ENCODE measurements around the gene WDFY2. TPM values are rescaled to one million over a fixed set of nuclear protein-coding genes. Genes with fewer than 3 reads are reported as not detected.

WDFY2 gene
- total and polyA plus RNA-seq, 2 experiments from 2014 or later, result 11.4 to 24.0 TPM

DNA sequence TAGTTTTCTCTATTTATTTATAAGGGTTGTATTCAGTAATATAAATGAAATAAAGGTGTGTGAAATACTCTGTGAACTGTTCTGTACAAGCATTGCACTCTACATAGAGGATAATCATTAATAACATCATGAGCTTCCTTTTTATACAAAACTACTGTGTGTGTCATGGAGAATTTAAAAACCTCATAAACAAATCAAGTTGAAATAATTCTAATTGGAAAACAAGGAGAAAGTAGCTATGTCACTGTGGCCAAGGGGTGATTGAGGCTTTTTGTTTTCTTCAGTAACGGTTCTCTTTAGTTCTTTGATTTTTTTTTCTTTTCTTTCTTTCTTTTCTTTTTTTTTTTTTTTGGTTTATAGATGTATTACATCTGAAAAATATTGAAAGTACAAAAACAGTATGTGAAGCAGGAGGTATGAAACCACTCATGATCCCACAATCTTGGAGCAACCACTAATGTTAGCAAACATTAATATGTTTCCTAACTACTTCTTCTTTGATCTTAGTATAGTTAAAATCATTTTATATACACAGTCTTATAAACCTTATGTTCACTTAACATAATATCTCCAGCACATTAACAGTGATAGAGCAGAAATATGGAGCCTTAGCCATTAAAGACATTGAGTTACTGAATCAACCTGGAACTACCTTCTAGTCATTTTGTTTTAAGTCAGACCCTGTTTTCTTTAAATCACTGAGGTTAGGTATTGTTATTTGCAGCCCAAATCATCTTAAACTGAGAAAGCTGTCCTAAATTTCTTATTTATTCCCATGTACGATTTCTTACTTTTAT, 45.4 kb downstream of the WDFY2 start:
- no peak overlapping the region for H3K27ac Mint-ChIP-seq

More for the DNA sequence above, 45.4 kb downstream of the WDFY2 start:
- Mint-ChIP-seq H3K4me1 (peaks cover 24% of the 10 kb centered on the region), H3K9me3 (no peaks in the 10 kb centered on the region), H3K36me3 (ENCODE audit: low read depth) (peaks cover 3% of the 10 kb centered on the region; the same call in 2 of the 3 replicates), H3K27me3 (ENCODE audit: insufficient read depth, low read depth, poor library complexity) (peaks cover 8% of the 10 kb centered on the region), H3K4me3 (no peak overlapping the region)
- no peaks in the 10 kb centered on the region; the same call in 1 of the 2 replicates for H4K20me1 ChIP-seq (replicated peaks; ENCODE audit: insufficient read depth)
- H3K9me2 ChIP-seq (ENCODE audit: insufficient read depth), result no peaks in the 10 kb centered on the region
- no peaks in the 10 kb centered on the region for H3K36me3 ChIP-seq (ENCODE audit: insufficient read depth)
- peaks cover 18% of the 10 kb centered on the region for H3K4me1 ChIP-seq (ENCODE audit: insufficient read depth)
- ATAC-seq (no peak), DNase-seq (ENCODE audit: low spot score) (no peak)
- no peak overlapping the region for H3K27ac ChIP-seq (ENCODE audit: low read depth)
- no peaks in the 10 kb centered on the region for H3K27me3 ChIP-seq (ENCODE audit: insufficient read depth)
- no peak overlapping the region for H2AFZ ChIP-seq
- no peaks in the 10 kb centered on the region for H3F3A ChIP-seq (replicated peaks; ENCODE audit: low read depth)
- H3K4me2 ChIP-seq, result no peak overlapping the region
- TF ChIP-seq EZH2phosphoT487 (IDR thresholded peaks at IDR 0.05; ENCODE audit: unreplicated experiment) (no peak), STAT1 (IDR thresholded peaks at IDR 0.05; ENCODE audit: unreplicated experiment) (no peak), POLR2AphosphoS5 (IDR thresholded peaks at IDR 0.05; ENCODE audit: low read depth) (no peak), CREB1 (CRISPR knock-in tag; IDR thresholded peaks at IDR 0.05; ENCODE audit: low read depth) (no peak), NANOG (IDR thresholded peaks at IDR 0.05; ENCODE audit: borderline replicate concordance) (no peak), ZNF331 (CRISPR knock-in tag; IDR thresholded peaks at IDR 0.05; ENCODE audit: low read depth) (no peak), EZH2 (IDR thresholded peaks at IDR 0.05; ENCODE audit: low read depth, unreplicated experiment) (no peak), JUNB (IDR thresholded peaks at IDR 0.05; ENCODE audit: unreplicated experiment) (no peak), ZNF114 (CRISPR knock-in tag; IDR thresholded peaks at IDR 0.05) (no peak)
- TF ChIP-seq, protein P1, sequence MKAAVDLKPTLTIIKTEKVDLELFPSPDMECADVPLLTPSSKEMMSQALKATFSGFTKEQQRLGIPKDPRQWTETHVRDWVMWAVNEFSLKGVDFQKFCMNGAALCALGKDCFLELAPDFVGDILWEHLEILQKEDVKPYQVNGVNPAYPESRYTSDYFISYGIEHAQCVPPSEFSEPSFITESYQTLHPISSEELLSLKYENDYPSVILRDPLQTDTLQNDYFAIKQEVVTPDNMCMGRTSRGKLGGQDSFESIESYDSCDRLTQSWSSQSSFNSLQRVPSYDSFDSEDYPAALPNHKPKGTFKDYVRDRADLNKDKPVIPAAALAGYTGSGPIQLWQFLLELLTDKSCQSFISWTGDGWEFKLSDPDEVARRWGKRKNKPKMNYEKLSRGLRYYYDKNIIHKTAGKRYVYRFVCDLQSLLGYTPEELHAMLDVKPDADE (IDR thresholded peaks at IDR 0.05), result no peak
- TF ChIP-seq, protein P2, sequence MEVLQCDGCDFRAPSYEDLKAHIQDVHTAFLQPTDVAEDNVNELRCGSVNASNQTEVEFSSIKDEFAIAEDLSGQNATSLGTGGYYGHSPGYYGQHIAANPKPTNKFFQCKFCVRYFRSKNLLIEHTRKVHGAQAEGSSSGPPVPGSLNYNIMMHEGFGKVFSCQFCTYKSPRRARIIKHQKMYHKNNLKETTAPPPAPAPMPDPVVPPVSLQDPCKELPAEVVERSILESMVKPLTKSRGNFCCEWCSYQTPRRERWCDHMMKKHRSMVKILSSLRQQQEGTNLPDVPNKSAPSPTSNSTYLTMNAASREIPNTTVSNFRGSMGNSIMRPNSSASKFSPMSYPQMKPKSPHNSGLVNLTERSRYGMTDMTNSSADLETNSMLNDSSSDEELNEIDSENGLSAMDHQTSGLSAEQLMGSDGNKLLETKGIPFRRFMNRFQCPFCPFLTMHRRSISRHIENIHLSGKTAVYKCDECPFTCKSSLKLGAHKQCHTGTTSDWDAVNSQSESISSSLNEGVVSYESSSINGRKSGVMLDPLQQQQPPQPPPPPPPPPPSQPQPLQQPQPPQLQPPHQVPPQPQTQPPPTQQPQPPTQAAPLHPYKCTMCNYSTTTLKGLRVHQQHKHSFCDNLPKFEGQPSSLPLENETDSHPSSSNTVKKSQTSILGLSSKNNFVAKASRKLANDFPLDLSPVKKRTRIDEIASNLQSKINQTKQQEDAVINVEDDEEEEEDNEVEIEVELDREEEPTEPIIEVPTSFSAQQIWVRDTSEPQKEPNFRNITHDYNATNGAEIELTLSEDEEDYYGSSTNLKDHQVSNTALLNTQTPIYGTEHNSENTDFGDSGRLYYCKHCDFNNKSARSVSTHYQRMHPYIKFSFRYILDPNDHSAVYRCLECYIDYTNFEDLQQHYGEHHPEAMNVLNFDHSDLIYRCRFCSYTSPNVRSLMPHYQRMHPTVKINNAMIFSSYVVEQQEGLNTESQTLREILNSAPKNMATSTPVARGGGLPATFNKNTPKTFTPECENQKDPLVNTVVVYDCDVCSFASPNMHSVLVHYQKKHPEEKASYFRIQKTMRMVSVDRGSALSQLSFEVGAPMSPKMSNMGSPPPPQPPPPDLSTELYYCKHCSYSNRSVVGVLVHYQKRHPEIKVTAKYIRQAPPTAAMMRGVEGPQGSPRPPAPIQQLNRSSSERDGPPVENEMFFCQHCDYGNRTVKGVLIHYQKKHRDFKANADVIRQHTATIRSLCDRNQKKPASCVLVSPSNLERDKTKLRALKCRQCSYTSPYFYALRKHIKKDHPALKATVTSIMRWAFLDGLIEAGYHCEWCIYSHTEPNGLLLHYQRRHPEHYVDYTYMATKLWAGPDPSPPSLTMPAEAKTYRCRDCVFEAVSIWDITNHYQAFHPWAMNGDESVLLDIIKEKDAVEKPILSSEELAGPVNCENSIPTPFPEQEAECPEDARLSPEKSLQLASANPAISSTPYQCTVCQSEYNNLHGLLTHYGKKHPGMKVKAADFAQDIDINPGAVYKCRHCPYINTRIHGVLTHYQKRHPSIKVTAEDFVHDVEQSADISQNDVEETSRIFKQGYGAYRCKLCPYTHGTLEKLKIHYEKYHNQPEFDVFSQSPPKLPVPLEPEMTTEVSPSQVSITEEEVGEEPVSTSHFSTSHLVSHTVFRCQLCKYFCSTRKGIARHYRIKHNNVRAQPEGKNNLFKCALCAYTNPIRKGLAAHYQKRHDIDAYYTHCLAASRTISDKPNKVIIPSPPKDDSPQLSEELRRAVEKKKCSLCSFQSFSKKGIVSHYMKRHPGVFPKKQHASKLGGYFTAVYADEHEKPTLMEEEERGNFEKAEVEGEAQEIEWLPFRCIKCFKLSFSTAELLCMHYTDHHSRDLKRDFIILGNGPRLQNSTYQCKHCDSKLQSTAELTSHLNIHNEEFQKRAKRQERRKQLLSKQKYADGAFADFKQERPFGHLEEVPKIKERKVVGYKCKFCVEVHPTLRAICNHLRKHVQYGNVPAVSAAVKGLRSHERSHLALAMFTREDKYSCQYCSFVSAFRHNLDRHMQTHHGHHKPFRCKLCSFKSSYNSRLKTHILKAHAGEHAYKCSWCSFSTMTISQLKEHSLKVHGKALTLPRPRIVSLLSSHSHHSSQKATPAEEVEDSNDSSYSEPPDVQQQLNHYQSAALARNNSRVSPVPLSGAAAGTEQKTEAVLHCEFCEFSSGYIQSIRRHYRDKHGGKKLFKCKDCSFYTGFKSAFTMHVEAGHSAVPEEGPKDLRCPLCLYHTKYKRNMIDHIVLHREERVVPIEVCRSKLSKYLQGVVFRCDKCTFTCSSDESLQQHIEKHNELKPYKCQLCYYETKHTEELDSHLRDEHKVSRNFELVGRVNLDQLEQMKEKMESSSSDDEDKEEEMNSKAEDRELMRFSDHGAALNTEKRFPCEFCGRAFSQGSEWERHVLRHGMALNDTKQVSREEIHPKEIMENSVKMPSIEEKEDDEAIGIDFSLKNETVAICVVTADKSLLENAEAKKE (CRISPR knock-in tag; IDR thresholded peaks at IDR 0.05), result no peak
- TF ChIP-seq, protein P3, sequence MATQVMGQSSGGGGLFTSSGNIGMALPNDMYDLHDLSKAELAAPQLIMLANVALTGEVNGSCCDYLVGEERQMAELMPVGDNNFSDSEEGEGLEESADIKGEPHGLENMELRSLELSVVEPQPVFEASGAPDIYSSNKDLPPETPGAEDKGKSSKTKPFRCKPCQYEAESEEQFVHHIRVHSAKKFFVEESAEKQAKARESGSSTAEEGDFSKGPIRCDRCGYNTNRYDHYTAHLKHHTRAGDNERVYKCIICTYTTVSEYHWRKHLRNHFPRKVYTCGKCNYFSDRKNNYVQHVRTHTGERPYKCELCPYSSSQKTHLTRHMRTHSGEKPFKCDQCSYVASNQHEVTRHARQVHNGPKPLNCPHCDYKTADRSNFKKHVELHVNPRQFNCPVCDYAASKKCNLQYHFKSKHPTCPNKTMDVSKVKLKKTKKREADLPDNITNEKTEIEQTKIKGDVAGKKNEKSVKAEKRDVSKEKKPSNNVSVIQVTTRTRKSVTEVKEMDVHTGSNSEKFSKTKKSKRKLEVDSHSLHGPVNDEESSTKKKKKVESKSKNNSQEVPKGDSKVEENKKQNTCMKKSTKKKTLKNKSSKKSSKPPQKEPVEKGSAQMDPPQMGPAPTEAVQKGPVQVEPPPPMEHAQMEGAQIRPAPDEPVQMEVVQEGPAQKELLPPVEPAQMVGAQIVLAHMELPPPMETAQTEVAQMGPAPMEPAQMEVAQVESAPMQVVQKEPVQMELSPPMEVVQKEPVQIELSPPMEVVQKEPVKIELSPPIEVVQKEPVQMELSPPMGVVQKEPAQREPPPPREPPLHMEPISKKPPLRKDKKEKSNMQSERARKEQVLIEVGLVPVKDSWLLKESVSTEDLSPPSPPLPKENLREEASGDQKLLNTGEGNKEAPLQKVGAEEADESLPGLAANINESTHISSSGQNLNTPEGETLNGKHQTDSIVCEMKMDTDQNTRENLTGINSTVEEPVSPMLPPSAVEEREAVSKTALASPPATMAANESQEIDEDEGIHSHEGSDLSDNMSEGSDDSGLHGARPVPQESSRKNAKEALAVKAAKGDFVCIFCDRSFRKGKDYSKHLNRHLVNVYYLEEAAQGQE (IDR thresholded peaks at IDR 0.05; ENCODE audit: unreplicated experiment), result no peak
- TF ChIP-seq, protein P4, sequence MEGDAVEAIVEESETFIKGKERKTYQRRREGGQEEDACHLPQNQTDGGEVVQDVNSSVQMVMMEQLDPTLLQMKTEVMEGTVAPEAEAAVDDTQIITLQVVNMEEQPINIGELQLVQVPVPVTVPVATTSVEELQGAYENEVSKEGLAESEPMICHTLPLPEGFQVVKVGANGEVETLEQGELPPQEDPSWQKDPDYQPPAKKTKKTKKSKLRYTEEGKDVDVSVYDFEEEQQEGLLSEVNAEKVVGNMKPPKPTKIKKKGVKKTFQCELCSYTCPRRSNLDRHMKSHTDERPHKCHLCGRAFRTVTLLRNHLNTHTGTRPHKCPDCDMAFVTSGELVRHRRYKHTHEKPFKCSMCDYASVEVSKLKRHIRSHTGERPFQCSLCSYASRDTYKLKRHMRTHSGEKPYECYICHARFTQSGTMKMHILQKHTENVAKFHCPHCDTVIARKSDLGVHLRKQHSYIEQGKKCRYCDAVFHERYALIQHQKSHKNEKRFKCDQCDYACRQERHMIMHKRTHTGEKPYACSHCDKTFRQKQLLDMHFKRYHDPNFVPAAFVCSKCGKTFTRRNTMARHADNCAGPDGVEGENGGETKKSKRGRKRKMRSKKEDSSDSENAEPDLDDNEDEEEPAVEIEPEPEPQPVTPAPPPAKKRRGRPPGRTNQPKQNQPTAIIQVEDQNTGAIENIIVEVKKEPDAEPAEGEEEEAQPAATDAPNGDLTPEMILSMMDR (conservative IDR thresholded peaks at IDR 0.05; ENCODE audit: low read depth in 2 of 2), result no peak
- no peak overlapping the region for H3K4me3 ChIP-seq
- H3K79me2 ChIP-seq (replicated peaks; ENCODE audit: insufficient read depth), result peaks cover 95% of the 10 kb centered on the region
